Epithelial cell of esophagus (primary cell): ENCODE data around the gene WDR46.
A peak's percentile ranks its signal among the peaks of the same experiment; 100 is the strongest.
"Not testable (repeated sequence)": the region's sequence is repeated elsewhere in the genome, so short reads cannot be mapped to it uniquely, and the experiment has no call there.

Experiments
- DNase-seq: peaks from one replicate; pipeline ENCODE4 v3.0.0; 2010; ENCODE audit warnings: low read depth
- H3K4me3 ChIP-seq: 2 replicates; pipeline ENCODE4 v1.5.1; 2011; ENCODE audit warnings: mild to moderate bottlenecking, low read length, control low read depth
- CTCF ChIP-seq: IDR thresholded peaks from 2 replicates; pipeline ENCODE4 v1.5.1; 2011; ENCODE audit warnings: low read depth, mild to moderate bottlenecking, low read length, control low read depth, inconsistent platforms; ENCODE audit not compliant: insufficient read depth; ENCODE audit errors: missing control alignments

WDR46 gene

GRCh38 chr6:33286946-33287914 lies 1.8 kb downstream of the WDR46 start:
- H3K4me3 ChIP-seq: no peak overlapping the region
- DNase-seq: no peak
- TF ChIP-seq CTCF: no peak

GRCh38 chr6:33285214-33285613 lies 3.8 kb downstream of the WDR46 start:
- not testable (repeated sequence) for DNase-seq, H3K4me3 ChIP-seq

- TF ChIP-seq CTCF: no peak
- no peak overlapping the region for H3K4me3 ChIP-seq
- no peak for DNase-seq
Observed at GRCh38 chr6:33280539-33280938, 8.5 kb downstream of the WDR46 start.

- no peak overlapping the region for H3K4me3 ChIP-seq
- DNase-seq: peak; percentile 77
- TF ChIP-seq CTCF: peak; percentile 66
Observed at GRCh38 chr6:33279971-33280511, 9.0 kb downstream of the WDR46 start.

- TF ChIP-seq CTCF: no peak
Observed at GRCh38 chr6:33279257-33279695, 9.8 kb downstream of the WDR46 start.

GRCh38 chr6:33278810-33279209 lies 10.2 kb downstream of the WDR46 start:
- no peak for TF ChIP-seq CTCF
- no peak for DNase-seq
- no peak overlapping the region for H3K4me3 ChIP-seq

More at GRCh38 chr6:33279257-33279695, 9.8 kb downstream of the WDR46 start:
- no peak for DNase-seq
- H3K4me3 ChIP-seq: no peak overlapping the region

- no peak overlapping the region for H3K4me3 ChIP-seq
- DNase-seq: no peak
- no peak for TF ChIP-seq CTCF
Observed at GRCh38 chr6:33278392-33278741, 10.7 kb downstream of the WDR46 start.
